Measurements from ENCODE around the gene CDH13.

Gene CDH13

GRCh38 chr16:83603723-83604570 is 977.2 kb downstream of the CDH13 start:
- no peaks in the 10 kb centered on the region for H3K36me3 ChIP-seq (ENCODE audit: insufficient read depth, low read length)
- no peak for TF ChIP-seq FOXP2 (optimal IDR thresholded peaks at IDR 0.05; ENCODE audit: control extremely low read depth, extremely low read length, insufficient read depth)
- no peak for TF ChIP-seq POLR2AphosphoS5 (IDR thresholded peaks at IDR 0.05; ENCODE audit: borderline replicate concordance, low read depth, low read length)
- TF ChIP-seq EZH2 (IDR thresholded peaks at IDR 0.05) = no peak
- H3K4me3 ChIP-seq = no peak overlapping the region
- H3K27ac ChIP-seq = no peak overlapping the region
- no peak for DNase-seq (ENCODE audit: low read depth, low spot score)
- no peak overlapping the region for H3K9ac ChIP-seq (ENCODE audit: insufficient read length)
- H3K9me3 ChIP-seq (ENCODE audit: low read depth, low read length) = no peaks in the 10 kb centered on the region

- H3K9ac ChIP-seq (ENCODE audit: insufficient read length) = no peak overlapping the region
- TF ChIP-seq FOXP2 (optimal IDR thresholded peaks at IDR 0.05; ENCODE audit: control extremely low read depth, extremely low read length, insufficient read depth) (no peak), POLR2AphosphoS5 (IDR thresholded peaks at IDR 0.05; ENCODE audit: borderline replicate concordance, low read depth, low read length) (no peak), EZH2 (IDR thresholded peaks at IDR 0.05) (no peak)
- DNase-seq (ENCODE audit: low read depth, low spot score) = no peak
Observed at GRCh38 chr16:83606486-83607030, 979.8 kb downstream of the CDH13 start.

GRCh38 chr16:83609178-83609577 is 982.4 kb downstream of the CDH13 start:
- H3K36me3 ChIP-seq (ENCODE audit: insufficient read depth, low read length) = no peaks in the 10 kb centered on the region
- no peak overlapping the region for H3K27ac ChIP-seq
- no peak overlapping the region for H3K4me3 ChIP-seq
- TF ChIP-seq POLR2AphosphoS5 (IDR thresholded peaks at IDR 0.05; ENCODE audit: borderline replicate concordance, low read depth, low read length) (no peak), FOXP2 (optimal IDR thresholded peaks at IDR 0.05; ENCODE audit: control extremely low read depth, extremely low read length, insufficient read depth) (no peak), EZH2 (IDR thresholded peaks at IDR 0.05) (no peak)
- no peaks in the 10 kb centered on the region for H3K9me3 ChIP-seq (ENCODE audit: low read depth, low read length)
- no peak for DNase-seq (ENCODE audit: low read depth, low spot score)
- H3K9ac ChIP-seq (ENCODE audit: insufficient read length) = no peak overlapping the region

More at GRCh38 chr16:83606486-83607030, 979.8 kb downstream of the CDH13 start:
- Histone ChIP-seq H3K4me3 (no peak overlapping the region), H3K9me3 (ENCODE audit: low read depth, low read length) (no peaks in the 10 kb centered on the region), H3K36me3 (ENCODE audit: insufficient read depth, low read length) (no peaks in the 10 kb centered on the region), H3K27ac (no peak overlapping the region)

GRCh38 chr16:83615141-83615952 is 988.6 kb downstream of the CDH13 start:
- H3K9me3 ChIP-seq (ENCODE audit: low read depth, low read length) = no peaks in the 10 kb centered on the region
- H3K9ac ChIP-seq (ENCODE audit: insufficient read length) = no peak overlapping the region
- no peak overlapping the region for H3K4me3 ChIP-seq
- no peaks in the 10 kb centered on the region for H3K36me3 ChIP-seq (ENCODE audit: insufficient read depth, low read length)
- no peak for DNase-seq (ENCODE audit: low read depth, low spot score)
- H3K27ac ChIP-seq = no peak overlapping the region
- TF ChIP-seq FOXP2 (optimal IDR thresholded peaks at IDR 0.05; ENCODE audit: control extremely low read depth, extremely low read length, insufficient read depth) (no peak), POLR2AphosphoS5 (IDR thresholded peaks at IDR 0.05; ENCODE audit: borderline replicate concordance, low read depth, low read length) (no peak), EZH2 (IDR thresholded peaks at IDR 0.05) (no peak)

- DNase-seq (ENCODE audit: low read depth, low spot score) = no peak
- Histone ChIP-seq H3K9ac (ENCODE audit: insufficient read length) (no peak overlapping the region), H3K4me3 (no peak overlapping the region), H3K27ac (no peak overlapping the region), H3K36me3 (ENCODE audit: insufficient read depth, low read length) (no peaks in the 10 kb centered on the region), H3K9me3 (ENCODE audit: low read depth, low read length) (no peaks in the 10 kb centered on the region)
- TF ChIP-seq EZH2 (IDR thresholded peaks at IDR 0.05) = no peak
- no peak for TF ChIP-seq POLR2AphosphoS5 (IDR thresholded peaks at IDR 0.05; ENCODE audit: borderline replicate concordance, low read depth, low read length)
- TF ChIP-seq FOXP2 (optimal IDR thresholded peaks at IDR 0.05; ENCODE audit: control extremely low read depth, extremely low read length, insufficient read depth) = no peak
Observed at GRCh38 chr16:83615953-83616350, 989.2 kb downstream of the CDH13 start.

GRCh38 chr16:83619381-83620150 is 992.8 kb downstream of the CDH13 start:
- H3K36me3 ChIP-seq (ENCODE audit: insufficient read depth, low read length) = no peaks in the 10 kb centered on the region
- no peak overlapping the region for H3K27ac ChIP-seq
- TF ChIP-seq POLR2AphosphoS5 (IDR thresholded peaks at IDR 0.05; ENCODE audit: borderline replicate concordance, low read depth, low read length) (no peak), FOXP2 (optimal IDR thresholded peaks at IDR 0.05; ENCODE audit: control extremely low read depth, extremely low read length, insufficient read depth) (no peak), EZH2 (IDR thresholded peaks at IDR 0.05) (no peak)
- no peak for DNase-seq (ENCODE audit: low read depth, low spot score)
- H3K4me3 ChIP-seq = no peak overlapping the region
- no peak overlapping the region for H3K9ac ChIP-seq (ENCODE audit: insufficient read length)
- H3K9me3 ChIP-seq (ENCODE audit: low read depth, low read length) = no peaks in the 10 kb centered on the region

GRCh38 chr16:83622010-83622409 is 995.2 kb downstream of the CDH13 start:
- DNase-seq (ENCODE audit: low read depth, low spot score) = no peak
- Histone ChIP-seq H3K36me3 (ENCODE audit: insufficient read depth, low read length) (no peaks in the 10 kb centered on the region), H3K27ac (no peak overlapping the region), H3K4me3 (no peak overlapping the region), H3K9ac (ENCODE audit: insufficient read length) (no peak overlapping the region), H3K9me3 (ENCODE audit: low read depth, low read length) (no peaks in the 10 kb centered on the region)
- no peak for TF ChIP-seq EZH2 (IDR thresholded peaks at IDR 0.05)
- no peak for TF ChIP-seq FOXP2 (optimal IDR thresholded peaks at IDR 0.05; ENCODE audit: control extremely low read depth, extremely low read length, insufficient read depth)
- TF ChIP-seq POLR2AphosphoS5 (IDR thresholded peaks at IDR 0.05; ENCODE audit: borderline replicate concordance, low read depth, low read length) = no peak

Measured in SK-N-MC (cell line).